Endothelial cell of umbilical vein (primary cell): ENCODE measurements around the gene ETS1. TPM values are rescaled to one million over a fixed set of nuclear protein-coding genes. Genes with fewer than 3 reads are reported as not detected.

Source experiments
- BruUV-seq: library from RNA; stranded (reverse); fragments of 400-500 nt; replicated peaks from 2 replicates; lab custom pipeline; 2021; lab: Mats Ljungman, UMichigan
- CTCF ChIA-PET: fragments of 300-600, 350-600 bp; sonication (Branson Sonifier 250); formaldehyde crosslinking; loops from one replicate; lab custom pipeline; 2021; ENCODE audit warnings: antibody characterized with exemption, inconsistent platforms; lab: Charles Lee
- POLR2A ChIA-PET: fragments of 300-600, 350-600 bp; sonication (Branson Sonifier 250); formaldehyde crosslinking; loops from one replicate; lab custom pipeline; 2021; ENCODE audit warnings: antibody characterized with exemption, inconsistent platforms; lab: Charles Lee
- DNase-seq: peaks from one replicate; pipeline ENCODE4 v3.0.0-alpha.2; 2011; ENCODE audit warnings: low read depth, low spot score
- FAIRE-seq: peaks from 2 replicates; lab custom pipeline; 2011; peaks lifted over from hg19 to GRCh38; lab: Jason Lieb, UNC
- H2AFZ ChIP-seq: 2 replicates; pipeline ENCODE4 v1.6.0; 2012; ENCODE audit warnings: low read depth, low read length, control low read depth, inconsistent platforms
- H3K27ac ChIP-seq: 2 replicates; pipeline ENCODE4 v1.5.1; 2011; ENCODE audit warnings: low read depth, mild to moderate bottlenecking, control low read depth, low read length, moderate library complexity; ENCODE audit not compliant: insufficient read depth
- H3K27me3 ChIP-seq, 2 experiments: 2 replicates each; pipeline versions ENCODE4 v1.6.0 to v1.6.1; 2011; ENCODE audit warnings: low read length in 2 of 2, mixed read lengths in 1 of 2; ENCODE audit not compliant: control insufficient read depth in 2 of 2, insufficient read depth in 2 of 2
- H3K36me3 ChIP-seq, 2 experiments: 2 replicates in 1 of 2; 3 replicates in 1 of 2; pipeline ENCODE4 v1.5.1; 2011; ENCODE audit warnings: low read length in 2 of 2, mild to moderate bottlenecking in 1 of 2, moderate library complexity in 1 of 2; ENCODE audit not compliant: control insufficient read depth in 2 of 2, insufficient read depth in 2 of 2; ENCODE audit errors: extremely low read depth in 1 of 2
- H3K4me1 ChIP-seq: 3 replicates; pipeline ENCODE4 v1.5.1; 2011; ENCODE audit warnings: mild to moderate bottlenecking, low read length; ENCODE audit not compliant: control insufficient read depth, insufficient read depth; ENCODE audit errors: extremely low read depth
- H3K4me2 ChIP-seq: 2 replicates; pipeline ENCODE4 v1.6.1; 2011; ENCODE audit warnings: low read length, control low read depth, mixed read lengths; ENCODE audit not compliant: insufficient read depth
- H3K4me3 ChIP-seq, 3 experiments: fragments of 200-600 bp in 1 of 3; sonication (generic), shearing (Covaris generic) in 1 of 3; replicated peaks in 1 of 3; 2 replicates each; pipeline ENCODE4 v1.5.1; 2011 to 2016; ENCODE audit warnings: control low read depth in 3 of 3, low read length in 3 of 3, mild to moderate bottlenecking in 2 of 3, inconsistent platforms in 1 of 3, low read depth in 1 of 3, moderate library complexity in 1 of 3; ENCODE audit not compliant: insufficient read depth in 1 of 3
- H3K79me2 ChIP-seq: 2 replicates; pipeline ENCODE4 v1.6.0; 2012; ENCODE audit warnings: low read length, inconsistent platforms; ENCODE audit not compliant: control insufficient read depth, insufficient read depth
- H3K9ac ChIP-seq: replicated peaks from 2 replicates; pipeline ENCODE3; 2011; ENCODE audit warnings: low read length, control low read depth; ENCODE audit not compliant: insufficient read depth; ENCODE audit errors: extremely low read depth
- H3K9me1 ChIP-seq: replicated peaks from 3 replicates; pipeline ENCODE4 v1.6.0; 2011; ENCODE audit warnings: mild to moderate bottlenecking, low read length; ENCODE audit not compliant: control insufficient read depth, insufficient read depth; ENCODE audit errors: extremely low read depth
- H3K9me3 ChIP-seq: replicated peaks from 2 replicates; pipeline ENCODE4 v1.5.1; 2012; ENCODE audit warnings: low read length, inconsistent platforms; ENCODE audit not compliant: control insufficient read depth, insufficient read depth
- H4K20me1 ChIP-seq: replicated peaks from 2 replicates; pipeline ENCODE3; 2011; ENCODE audit warnings: mild to moderate bottlenecking, low read length; ENCODE audit not compliant: control insufficient read depth, insufficient read depth; ENCODE audit errors: extremely low read depth
- EZH2 ChIP-seq: IDR thresholded peaks from 2 replicates; pipeline ENCODE4 v1.6.1; 2012; ENCODE audit warnings: borderline replicate concordance, low read depth, mild to moderate bottlenecking, moderate library complexity, low read length, inconsistent platforms; ENCODE audit not compliant: severe bottlenecking
- GATA2 ChIP-seq: IDR thresholded peaks from 2 replicates; pipeline ENCODE4 v1.7.0; 2011; ENCODE audit warnings: low read depth, mild to moderate bottlenecking, moderate library complexity, mixed read lengths, low read length; ENCODE audit not compliant: insufficient read length, insufficient read depth
- JUN ChIP-seq: IDR thresholded peaks from 2 replicates; pipeline ENCODE4 v1.6.1; 2011; ENCODE audit warnings: borderline replicate concordance, low read depth; ENCODE audit not compliant: insufficient read length, insufficient read depth
- MYC ChIP-seq: IDR thresholded peaks from one replicate; pipeline ENCODE4 v1.6.1; 2011; ENCODE audit warnings: mild to moderate bottlenecking, low read depth, low read length
- POLR2A ChIP-seq: IDR thresholded peaks from 2 replicates; pipeline ENCODE4 v1.6.1; 2012; ENCODE audit warnings: low read depth, mild to moderate bottlenecking, control low read depth, low read length
- POLR2AphosphoS5 ChIP-seq: IDR thresholded peaks from 2 replicates; pipeline ENCODE4 v1.6.1; 2012; ENCODE audit warnings: low read depth, mild to moderate bottlenecking, control low read depth, low read length, moderate library complexity; ENCODE audit not compliant: insufficient read depth
- dilution Hi-C: fragments of 300-500 bp; cut with MboI; formaldehyde crosslinking; loops from one replicate; pipeline ENCODE4 v1.15.0; 2019; ENCODE audit warnings: low sequenced_read_pairs; ENCODE audit not compliant: extremely low pct_ligation_motif_present
- intact Hi-C: fragments of 100-400 bp; cut with micrococcal nuclease; formaldehyde crosslinking; loops from one replicate; pipeline ENCODE4 v1.10.0; 2022
- polyA plus RNA-seq, 4 experiments: library from polyadenylated mRNA; depleted of rRNA in 3 of 4; stranded (reverse) in 3 of 4; unstranded in 1 of 4; fragments of >200 nt; gene quantifications; 2 replicates each; pipeline versions ENCODE4 v1.2.1 to v1.2.3, GENCODE V29; 2011 to 2012; ENCODE audit warnings: missing spikeins in 1 of 4
- total RNA-seq: library from RNA; stranded (reverse); gene quantifications from 2 replicates; pipeline ENCODE4 v1.2.3, GENCODE V29; 2021
- TF ChIP-seq, protein P1 (sequence below): IDR thresholded peaks from 2 replicates; pipeline ENCODE4 v1.6.1; 2011; ENCODE audit not compliant: insufficient read depth, insufficient read length
- TF ChIP-seq, protein P2 (sequence below), 2 donors: IDR thresholded peaks; 1 replicate in 1 of 2; 2 replicates in 1 of 2; pipeline ENCODE4 v1.5.1; 2011; ENCODE audit warnings: low read length in 2 of 2, mild to moderate bottlenecking in 2 of 2, moderate library complexity in 2 of 2, control low read depth in 1 of 2, inconsistent platforms in 1 of 2, low read depth in 1 of 2; ENCODE audit not compliant: insufficient read depth in 1 of 2; ENCODE audit errors: extremely low read depth in 1 of 2

ETS1 gene
- total and polyA plus RNA-seq, 2 donors (not counting 3 experiments of a cell fraction or from before 2014, with no cell fraction given), result 34.2 to 115 TPM

DNA sequence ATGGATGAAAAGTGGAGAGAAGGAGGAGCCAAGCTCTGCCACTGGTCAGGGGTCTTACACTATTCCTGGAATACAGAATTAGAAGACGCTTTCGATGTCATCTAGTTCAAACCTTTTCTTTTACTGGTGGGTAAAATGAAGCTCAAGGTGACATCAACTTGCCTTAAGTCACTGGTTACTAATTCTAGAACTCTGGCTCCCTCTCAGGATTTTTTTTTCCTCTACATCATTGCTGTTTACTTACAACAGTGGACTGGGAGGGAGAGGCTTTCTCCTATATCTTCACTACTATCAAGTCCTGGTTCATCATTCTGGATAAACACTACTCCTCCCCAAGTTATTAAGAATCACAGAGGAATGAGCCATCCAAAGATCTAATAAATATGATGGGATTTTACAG, 82.9 kb downstream of the ETS1 start:
- dilution Hi-C loops (no loop called here), intact Hi-C loops (loop anchor here (5.0 kb wide), 3 partner anchors 128 to 203 kb away; partner anchors contain the start of gene FLI1)
- ChIA-PET CTCF (no interaction called here), POLR2A (no interaction called here)
- H3K9me1 ChIP-seq, result no peaks in the 10 kb centered on the region
- FAIRE-seq, result no peak
- TF ChIP-seq, protein P1, sequence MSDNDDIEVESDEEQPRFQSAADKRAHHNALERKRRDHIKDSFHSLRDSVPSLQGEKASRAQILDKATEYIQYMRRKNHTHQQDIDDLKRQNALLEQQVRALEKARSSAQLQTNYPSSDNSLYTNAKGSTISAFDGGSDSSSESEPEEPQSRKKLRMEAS, result no peak
- TF ChIP-seq, protein P2, sequence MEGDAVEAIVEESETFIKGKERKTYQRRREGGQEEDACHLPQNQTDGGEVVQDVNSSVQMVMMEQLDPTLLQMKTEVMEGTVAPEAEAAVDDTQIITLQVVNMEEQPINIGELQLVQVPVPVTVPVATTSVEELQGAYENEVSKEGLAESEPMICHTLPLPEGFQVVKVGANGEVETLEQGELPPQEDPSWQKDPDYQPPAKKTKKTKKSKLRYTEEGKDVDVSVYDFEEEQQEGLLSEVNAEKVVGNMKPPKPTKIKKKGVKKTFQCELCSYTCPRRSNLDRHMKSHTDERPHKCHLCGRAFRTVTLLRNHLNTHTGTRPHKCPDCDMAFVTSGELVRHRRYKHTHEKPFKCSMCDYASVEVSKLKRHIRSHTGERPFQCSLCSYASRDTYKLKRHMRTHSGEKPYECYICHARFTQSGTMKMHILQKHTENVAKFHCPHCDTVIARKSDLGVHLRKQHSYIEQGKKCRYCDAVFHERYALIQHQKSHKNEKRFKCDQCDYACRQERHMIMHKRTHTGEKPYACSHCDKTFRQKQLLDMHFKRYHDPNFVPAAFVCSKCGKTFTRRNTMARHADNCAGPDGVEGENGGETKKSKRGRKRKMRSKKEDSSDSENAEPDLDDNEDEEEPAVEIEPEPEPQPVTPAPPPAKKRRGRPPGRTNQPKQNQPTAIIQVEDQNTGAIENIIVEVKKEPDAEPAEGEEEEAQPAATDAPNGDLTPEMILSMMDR (IDR thresholded peaks at IDR 0.05; ENCODE audit: extremely low read depth in 1 of 2, insufficient read depth in 1 of 2, low read depth in 1 of 2, low read length in 2 of 2), result no peak
- TF ChIP-seq MYC, result no peak
- H3K27ac ChIP-seq, result no peak overlapping the region
- peaks cover 87% of the 10 kb centered on the region for H3K79me2 ChIP-seq
- DNase-seq, result no peak
- no peaks in the 10 kb centered on the region for H3K27me3 ChIP-seq
- H3K9ac ChIP-seq, result no peak overlapping the region
- no TSS peak for BruUV-seq
- no peaks in the 10 kb centered on the region for H3K9me3 ChIP-seq
- H2AFZ ChIP-seq, result no peak overlapping the region
- H3K4me3 ChIP-seq, result no peak overlapping the region
- H3K4me2 ChIP-seq, result no peak overlapping the region
- H4K20me1 ChIP-seq, result no peaks in the 10 kb centered on the region
- peaks cover 0 to 2% of the 10 kb centered on the region in 2 experiments for H3K36me3 ChIP-seq
- H3K4me1 ChIP-seq, result peaks cover 76% of the 10 kb centered on the region

DNA sequence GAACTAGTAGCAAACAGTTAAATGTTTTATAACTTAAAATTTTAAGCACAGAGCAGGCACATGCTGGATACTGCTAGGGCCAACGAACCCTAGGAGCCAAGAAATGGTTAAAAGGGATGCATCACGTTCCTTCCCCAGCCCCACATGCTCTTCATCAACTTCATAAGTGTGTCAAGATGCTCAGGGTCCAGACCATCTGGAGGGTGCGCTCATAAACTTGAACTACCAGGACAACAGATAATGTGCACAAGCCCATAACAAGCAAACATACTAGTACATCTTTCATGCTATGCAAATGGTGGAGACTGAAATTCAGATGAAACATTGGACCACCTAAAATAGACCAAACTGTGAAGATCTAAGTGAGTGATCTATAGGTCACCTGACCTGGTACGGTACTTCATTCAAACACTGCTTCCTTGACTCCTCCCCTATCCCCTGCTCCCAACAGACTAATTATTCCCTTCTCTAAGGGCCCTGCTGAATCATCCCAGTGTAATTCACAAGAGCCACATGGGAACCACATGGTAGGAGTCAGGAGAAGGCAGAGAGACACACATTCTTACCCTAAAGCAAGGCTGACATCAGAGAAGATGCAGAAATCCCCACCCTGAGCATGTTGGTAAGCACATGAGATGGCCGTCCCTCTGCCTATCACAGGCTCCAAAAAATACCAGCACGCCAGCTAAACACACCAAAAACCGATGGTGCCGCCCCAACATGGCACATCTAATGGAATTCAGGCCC, 83.9 kb downstream of the ETS1 start:
- TF ChIP-seq POLR2A (no peak), MYC (no peak), POLR2AphosphoS5 (no peak), GATA2 (no peak), JUN (no peak), EZH2 (no peak)
- H3K9me3 ChIP-seq, result no peaks in the 10 kb centered on the region
- H3K4me2 ChIP-seq, result no peak overlapping the region
- no peak overlapping the region for H3K9ac ChIP-seq
- no TSS peak for BruUV-seq
- peak overlapping the region; percentile 94 for H3K27ac ChIP-seq
- no peak overlapping the region for H2AFZ ChIP-seq
- dilution Hi-C loops (no loop called here), intact Hi-C loops (loop anchor here (2.0 to 5.0 kb wide), 4 partner anchors 45 to 204 kb away; partner anchors contain the start of gene FLI1)
- FAIRE-seq (peak; percentile 59), DNase-seq (peak; percentile 52)
- no peaks in the 10 kb centered on the region for H3K27me3 ChIP-seq
- ChIA-PET POLR2A (no interaction called here), CTCF (no interaction called here)
- H4K20me1 ChIP-seq, result no peaks in the 10 kb centered on the region
- H3K4me3 ChIP-seq, result no peak overlapping the region
- H3K9me1 ChIP-seq, result no peaks in the 10 kb centered on the region
- peaks cover 0 to 2% of the 10 kb centered on the region in 2 experiments for H3K36me3 ChIP-seq
- H3K79me2 ChIP-seq, result peaks cover 87% of the 10 kb centered on the region
- H3K4me1 ChIP-seq, result peaks cover 74% of the 10 kb centered on the region
